ENCODE measurements around the gene ZFHX3.
A peak's percentile ranks its signal among the peaks of the same experiment; 100 is the strongest.

ZFHX3 gene

DNA sequence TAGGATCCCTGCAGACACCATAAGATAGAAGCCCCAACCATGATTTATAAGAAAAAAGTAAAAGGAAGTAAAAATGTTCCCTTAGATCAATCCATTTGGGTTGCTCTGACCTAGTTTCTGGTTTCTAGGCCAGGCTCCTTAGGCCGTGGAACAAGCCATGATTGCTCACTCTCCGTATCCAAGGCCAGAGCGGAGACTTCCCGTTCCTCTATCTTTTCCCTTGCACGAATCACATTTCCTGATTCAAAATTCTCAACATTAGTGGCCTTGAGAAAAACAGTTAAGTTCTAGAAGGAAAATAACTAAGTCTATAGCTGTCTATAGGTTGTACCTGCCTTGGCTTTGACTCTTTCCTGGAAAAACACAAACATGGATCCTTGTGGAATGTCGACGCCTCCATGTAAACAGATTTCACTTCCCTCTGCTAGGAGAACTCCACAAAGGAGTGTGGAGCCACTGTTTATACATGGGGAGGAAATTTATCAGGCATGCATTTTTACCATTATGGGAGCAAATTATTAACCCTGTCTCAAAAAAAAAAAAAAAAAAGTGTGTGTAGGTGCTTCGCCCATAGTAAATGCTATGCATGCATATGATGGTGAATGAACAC lies 149.6 kb downstream of the ZFHX3 start:
- DNase-seq (ENCODE audit: low read depth) = no peak
- no peak overlapping the region for H3K4me3 ChIP-seq (ENCODE audit: low read depth, low read length)

DNA sequence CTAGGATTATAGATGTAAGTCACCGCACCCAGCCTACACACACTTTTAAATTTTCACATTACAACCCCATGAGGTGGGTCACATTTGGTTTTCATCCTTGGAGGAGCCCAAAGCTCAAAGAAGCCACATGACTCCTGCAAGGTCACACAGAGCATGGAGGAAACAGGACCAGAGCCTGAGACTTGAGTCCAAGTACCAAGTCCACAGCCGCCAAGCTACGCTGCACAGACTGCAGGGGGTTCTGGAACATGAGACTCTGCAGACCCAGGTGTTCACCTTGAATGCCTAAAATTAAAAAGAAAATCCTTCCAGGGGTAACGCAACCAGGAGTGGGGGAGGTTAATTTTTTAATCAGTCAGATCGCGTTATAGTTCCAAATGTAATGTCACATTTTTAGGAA lies 150.2 kb downstream of the ZFHX3 start:
- no peak for DNase-seq (ENCODE audit: low read depth)
- H3K4me3 ChIP-seq (ENCODE audit: low read depth, low read length) = no peak overlapping the region

DNA sequence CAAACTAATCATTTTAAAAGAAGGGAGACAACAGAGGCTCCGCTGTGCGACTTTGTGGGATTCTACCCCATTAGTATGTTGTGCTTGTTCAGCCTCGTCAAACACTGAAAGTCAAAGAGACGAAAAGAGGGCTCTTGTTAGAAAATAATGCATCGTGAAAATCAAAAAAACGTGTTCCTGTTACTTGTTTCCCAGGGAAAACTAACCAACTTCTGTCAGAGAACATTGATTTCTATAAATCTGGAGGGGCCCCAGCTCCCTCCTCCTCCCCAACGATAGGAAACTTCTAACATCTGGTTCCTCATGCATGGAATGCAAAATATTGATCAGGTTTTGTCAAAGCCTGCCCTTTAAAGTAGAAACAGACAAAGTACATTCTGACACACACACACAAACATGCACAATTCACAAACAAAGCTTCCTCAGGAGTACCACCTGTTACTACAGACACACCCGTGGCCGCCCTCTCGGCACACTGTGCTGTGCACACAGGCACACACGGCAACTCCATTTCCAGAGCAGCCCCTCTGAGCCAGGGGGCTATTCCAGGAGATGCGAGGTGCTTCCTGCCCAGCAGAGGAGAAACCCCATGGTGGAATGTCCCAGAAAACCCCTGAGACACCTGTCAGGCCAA lies 151.3 kb downstream of the ZFHX3 start:
- H3K4me3 ChIP-seq (ENCODE audit: low read depth, low read length) = no peak overlapping the region
- no peak for DNase-seq (ENCODE audit: low read depth)

DNA sequence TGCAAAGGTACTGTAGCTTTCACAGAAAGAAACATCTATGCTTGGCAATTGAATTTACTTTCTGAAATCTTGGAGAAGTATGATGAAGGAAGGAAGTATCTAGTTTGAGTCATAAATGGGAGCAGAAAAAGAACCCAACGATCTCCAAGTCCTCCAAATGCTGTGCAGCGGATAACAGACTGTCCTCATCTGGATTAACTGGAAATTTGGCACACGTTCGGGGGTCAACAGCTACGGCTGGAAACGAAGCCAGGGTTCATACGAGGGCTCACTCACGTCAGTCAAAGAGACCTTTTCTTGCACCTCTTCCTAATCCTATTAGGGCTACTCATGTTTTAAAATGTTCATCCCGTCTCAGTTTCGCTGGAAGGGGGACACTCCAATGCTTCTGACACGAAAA lies 152.0 kb downstream of the ZFHX3 start:
- no peak overlapping the region for H3K4me3 ChIP-seq (ENCODE audit: low read depth, low read length)
- DNase-seq (ENCODE audit: low read depth) = no peak

DNA sequence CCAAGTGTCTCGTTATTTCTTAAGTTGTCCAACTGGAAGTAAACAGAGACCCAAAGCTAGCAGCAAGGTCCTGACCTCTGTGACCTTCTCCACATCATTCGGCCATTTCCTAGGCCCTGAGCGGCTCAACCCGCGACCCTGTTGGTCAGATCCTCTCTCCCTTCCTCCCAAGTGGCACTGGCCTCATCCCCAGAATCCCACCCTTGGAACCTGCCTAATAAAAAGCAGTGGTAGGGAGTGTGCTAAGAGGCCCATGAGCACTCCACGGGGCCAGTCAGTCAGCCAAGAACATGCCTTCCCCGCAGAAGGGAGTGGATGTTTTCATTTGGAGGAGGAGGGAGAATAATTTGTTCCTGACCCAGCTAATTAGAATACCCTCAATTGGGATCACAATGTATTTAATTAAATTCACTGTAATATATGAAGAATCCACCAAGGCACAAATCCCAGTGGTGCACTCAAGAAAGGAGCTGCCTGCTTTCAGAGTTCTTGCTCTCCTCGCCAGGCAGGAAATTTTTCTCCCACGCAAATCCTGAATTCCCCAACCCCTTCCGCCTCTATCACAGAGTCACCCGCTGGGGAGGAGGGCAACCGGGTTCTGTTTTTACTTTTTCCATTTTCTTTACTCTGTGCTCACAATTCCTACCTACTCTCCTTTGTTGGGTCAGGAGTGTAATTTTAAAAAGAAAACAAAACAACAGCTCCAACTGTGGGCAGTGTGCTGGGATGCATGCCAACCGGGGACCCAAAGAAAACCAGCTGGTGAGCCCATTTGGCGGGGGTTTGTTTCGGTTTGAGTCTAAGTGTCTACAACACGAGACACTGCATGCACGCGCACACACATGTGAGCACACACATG lies 153.4 kb downstream of the ZFHX3 start:
- H3K4me3 ChIP-seq (ENCODE audit: low read depth, low read length) = no peak overlapping the region
- no peak for DNase-seq (ENCODE audit: low read depth)

DNA sequence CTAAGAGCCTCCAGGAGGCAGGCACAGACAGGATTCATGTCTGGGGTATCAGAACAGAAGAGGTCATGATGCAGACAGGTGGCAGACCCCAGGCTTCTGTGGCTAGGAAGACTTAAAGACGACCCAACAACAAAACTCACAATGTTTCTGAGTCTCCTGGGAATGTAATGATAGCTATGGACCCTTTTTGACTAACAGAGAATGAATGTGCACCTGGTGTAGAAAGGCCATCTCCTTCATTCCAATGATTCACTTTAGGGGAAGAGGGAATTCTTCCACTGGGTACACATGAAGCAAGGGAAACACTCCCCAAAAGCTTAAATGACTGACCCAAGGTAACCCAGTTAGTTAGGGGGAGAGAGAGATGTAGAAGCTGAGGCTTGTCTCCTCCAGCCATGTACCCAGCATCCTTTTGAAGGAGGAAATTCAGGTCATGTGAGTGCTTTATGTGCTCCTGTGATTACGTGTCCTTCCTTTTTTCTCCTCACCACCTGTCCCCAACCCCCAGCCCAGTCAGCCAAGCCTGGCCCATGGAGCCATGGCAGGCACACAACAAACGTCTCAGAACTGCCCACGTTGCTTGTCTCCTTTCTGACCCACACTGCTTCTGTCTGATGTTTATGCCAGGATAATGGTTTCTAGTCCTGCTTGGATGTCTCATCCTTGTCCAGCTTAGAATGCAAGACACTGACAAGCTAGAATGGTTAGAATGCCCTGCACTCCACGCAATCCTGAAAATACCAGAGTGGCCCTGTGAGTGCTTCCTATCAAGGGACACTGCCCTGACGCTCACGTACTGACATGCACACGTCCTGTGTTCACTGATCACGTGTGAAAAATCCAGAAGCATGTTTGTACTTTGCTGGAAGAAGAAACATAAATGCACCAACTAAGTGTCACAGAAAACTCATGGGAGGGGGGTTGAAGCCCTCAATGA lies 156.4 kb downstream of the ZFHX3 start:
- H3K4me3 ChIP-seq (ENCODE audit: low read depth, low read length) = no peak overlapping the region
- DNase-seq (ENCODE audit: low read depth) = no peak

DNA sequence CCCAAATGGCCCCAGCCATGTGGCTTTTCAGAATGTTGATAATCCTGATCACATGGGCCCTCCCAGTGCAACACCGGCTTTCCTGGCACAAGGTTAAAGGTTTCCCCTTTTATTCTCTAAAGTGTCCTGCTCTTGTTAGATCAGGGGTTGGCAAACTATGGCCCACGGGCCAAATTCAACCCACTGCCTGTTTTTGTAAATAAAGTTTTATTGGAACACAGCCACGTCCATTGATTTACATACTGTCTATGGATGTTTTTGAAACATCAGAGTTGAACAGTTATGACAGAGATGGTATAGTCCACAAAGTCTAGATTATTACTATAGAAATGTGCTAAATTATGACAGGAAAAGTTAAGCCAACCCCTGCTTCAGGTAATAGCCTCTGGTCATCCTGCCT lies 157.3 kb downstream of the ZFHX3 start:
- H3K4me3 ChIP-seq (ENCODE audit: low read depth, low read length) = no peak overlapping the region
- DNase-seq (ENCODE audit: low read depth) = no peak

DNA sequence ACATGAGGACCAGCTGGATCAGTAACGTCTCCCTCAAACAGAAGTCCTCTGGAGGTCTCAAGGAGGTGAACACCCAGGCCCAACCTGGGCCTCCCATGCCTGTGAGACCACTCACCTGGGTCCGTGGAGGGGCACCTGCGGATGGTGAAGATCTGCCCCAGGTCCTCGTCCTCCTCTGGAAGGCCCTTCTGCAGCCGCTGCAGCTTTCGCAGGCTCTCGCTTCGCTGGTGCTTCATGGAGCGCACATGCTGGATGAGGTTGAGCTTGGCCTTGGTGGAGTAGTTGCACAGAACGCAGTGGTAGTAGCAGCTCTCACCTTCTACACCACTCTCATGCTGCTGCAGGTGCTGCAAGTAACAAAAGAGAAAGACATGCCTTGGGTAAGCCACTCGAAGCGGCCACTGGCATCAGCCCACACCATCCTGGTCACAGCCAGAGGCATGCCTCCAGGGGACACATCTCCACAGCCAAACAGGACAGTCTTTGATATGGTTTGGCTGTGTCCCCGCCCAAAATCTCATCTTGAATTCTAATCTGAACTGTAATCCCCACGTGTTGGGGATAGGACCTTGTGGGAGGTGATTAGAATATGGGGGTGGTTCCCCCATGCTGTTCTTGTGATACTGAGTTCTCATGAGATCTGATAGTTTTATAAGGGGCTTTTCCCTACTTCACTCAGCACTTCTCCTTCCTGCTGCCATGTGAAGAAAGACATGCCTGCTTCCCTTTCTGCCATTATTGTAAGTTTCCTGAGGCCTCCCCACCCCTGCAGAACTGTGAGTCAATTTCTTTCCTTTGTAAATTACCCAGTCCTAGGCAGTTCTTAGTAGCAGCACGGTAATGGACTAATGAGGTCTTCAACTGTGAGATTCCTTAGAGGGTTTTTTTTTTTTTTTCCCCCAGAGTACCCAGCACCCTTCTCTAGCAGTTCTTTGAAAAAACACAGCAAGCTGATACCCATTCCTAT lies 158.0 kb downstream of the ZFHX3 start:
- DNase-seq (ENCODE audit: low read depth) = no peak

DNA sequence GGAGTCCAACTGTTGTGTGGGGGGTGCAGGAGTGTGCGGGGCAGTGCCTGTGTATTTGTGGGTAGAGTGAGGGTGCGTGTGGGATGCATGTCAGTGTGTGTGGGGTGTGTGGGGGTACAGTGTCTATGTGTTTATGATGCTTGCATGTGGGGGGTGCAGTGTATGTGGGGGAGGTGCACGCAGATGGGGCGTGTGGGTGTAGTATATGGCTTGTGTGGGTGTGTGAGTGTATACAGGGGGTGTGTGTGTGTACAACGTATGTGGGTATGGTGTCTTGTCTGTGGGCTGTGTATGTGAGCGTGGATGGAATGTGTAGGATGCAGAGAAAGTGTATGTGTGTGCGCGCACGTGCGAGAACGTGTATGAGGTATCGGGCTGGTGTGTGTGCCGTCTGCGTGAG lies 160.4 kb downstream of the ZFHX3 start:
- H3K4me3 ChIP-seq (ENCODE audit: low read depth, low read length) = no peak overlapping the region
- DNase-seq (ENCODE audit: low read depth) = no peak

More for the DNA sequence above, 158.0 kb downstream of the ZFHX3 start:
- no peak overlapping the region for H3K4me3 ChIP-seq (ENCODE audit: low read depth, low read length)

DNA sequence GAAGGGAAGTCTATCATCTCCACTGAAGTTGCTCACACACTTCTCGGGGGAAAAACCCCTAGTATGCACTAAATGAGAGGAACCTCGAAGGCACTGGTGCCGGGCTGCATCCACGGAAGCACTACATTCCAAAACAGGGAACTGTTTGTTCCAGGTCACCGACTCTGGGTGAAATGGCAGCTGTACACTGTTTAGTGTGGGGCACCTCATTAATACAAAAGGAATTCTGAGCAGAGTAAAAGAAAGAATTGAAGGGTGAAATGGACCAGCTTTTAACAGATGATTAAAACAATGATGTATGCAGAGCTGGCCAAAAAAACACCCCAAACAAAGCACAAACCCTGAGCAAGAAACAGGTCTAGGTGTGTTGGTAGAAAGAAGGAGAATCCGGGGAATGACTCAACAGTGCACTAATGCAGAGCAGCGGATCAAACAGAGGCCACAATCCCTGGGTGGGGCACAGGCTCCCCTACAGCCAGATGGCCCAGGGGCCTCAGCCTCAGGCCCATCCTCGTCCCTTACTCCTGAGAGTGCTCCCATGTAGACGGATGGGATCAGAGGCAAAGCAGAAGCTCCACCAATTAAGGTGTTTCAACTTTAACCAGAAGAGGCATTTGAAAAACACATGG lies 161.5 kb downstream of the ZFHX3 start:
- H3K4me3 ChIP-seq (ENCODE audit: low read depth, low read length) = no peak overlapping the region
- DNase-seq (ENCODE audit: low read depth) = no peak

DNA sequence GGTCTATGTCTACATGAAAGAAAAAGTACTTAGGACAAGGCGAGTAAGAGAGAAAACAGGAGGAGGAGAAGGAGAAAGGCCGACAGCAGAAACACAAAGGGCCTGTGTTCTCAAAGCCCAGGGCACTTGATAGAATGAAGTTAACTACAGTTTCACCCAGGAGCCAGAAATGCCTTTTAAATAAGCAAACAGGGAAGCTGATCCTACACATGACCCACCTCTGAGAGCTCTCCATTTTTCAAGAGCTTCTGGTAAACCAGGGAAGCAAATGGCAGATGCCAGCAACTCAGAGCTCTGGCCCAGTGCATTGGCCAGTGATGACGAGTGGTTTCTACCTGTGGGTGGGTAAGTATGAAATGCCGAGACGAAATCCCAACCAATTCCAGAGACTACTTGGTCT lies 163.4 kb downstream of the ZFHX3 start:
- H3K4me3 ChIP-seq (ENCODE audit: low read depth, low read length) = no peak overlapping the region
- no peak for DNase-seq (ENCODE audit: low read depth)

DNA sequence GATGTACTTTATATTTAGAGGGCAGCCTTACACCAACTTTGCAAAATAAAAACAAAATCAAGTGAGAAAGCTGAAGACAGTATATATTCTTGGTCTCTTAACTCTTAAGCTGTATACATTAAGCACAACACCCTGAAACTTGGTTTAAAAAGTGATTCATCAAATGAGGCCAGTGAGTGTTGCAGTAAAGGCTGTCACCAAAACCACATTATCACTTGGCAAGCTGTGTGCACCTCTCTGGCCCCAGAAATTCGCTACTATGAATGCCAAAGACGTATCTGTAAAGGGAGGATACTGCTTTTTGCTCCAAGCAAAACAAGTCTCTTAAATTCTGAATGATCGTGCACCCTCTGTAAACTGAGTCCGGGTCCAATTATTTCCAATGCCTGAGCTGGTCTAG lies 163.9 kb downstream of the ZFHX3 start:
- H3K4me3 ChIP-seq (ENCODE audit: low read depth, low read length) = no peak overlapping the region
- DNase-seq (ENCODE audit: low read depth) = peak; percentile 19

DNA sequence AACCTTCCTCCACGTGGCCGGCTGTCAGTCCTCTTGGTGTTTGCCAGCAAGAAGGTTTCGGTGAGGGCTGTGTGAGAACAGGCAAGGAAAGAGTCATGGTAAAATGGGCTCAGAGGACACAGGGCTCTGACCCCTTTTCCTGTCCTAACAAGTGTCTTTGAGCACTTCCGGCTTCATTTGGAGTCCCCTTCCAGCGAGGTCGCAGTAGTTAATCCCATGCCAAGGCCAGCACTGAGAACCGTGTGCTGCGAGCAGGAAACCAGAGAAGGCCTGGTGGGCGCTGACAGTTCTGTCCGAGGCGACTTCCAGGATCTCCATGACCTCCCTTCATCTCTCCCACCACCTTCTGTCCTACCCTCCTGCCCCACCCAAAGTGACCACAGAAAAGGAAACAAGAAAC lies 168.1 kb downstream of the ZFHX3 start:
- DNase-seq (ENCODE audit: low read depth) = no peak
- no peak overlapping the region for H3K4me3 ChIP-seq (ENCODE audit: low read depth, low read length)

DNA sequence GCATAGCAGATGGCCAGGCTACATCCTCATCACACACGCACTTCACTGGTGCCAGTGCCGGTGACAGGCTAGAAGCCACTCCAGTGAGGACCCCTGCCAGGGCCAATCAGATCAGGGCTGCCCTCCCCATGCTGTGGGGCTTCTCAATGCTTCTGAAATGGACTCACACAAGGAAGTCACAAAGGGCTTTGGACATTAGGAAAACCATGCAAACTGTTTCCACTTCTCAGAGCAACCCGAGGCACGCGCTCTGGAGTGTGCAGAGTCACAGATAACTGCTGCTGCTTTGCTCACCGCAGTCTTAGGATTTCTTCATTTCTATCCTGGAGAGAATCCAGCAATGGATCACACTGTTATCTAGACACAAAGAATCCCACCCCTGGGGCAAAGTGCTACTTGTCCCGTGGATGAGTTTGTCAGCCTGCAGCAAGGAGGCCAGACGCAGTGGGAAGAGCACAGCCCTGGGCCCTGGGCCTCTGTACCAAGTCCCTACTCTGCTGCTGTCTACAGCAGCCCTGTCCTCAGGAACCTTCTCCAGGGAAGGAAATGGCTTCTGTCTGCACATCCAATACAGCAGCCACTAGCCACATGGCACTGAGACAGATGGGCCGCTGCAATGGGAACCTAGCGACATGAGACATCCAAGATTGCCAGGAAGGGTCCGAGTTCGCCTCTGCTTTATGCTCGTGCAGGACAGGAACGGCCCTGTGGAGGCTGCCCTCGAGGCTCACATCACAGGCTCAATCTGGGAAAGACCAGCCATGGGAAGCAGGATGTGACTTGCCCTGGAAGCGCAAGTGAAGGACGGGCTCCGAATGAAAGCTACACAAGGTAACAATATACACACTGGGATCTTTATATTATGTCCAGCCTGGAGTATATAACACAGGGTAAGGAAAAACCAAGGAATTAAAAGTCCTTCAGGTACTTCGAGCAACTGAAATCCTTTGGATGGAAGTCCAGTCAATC lies 169.3 kb downstream of the ZFHX3 start:
- DNase-seq (ENCODE audit: low read depth) = no peak
- H3K4me3 ChIP-seq (ENCODE audit: low read depth, low read length) = no peak overlapping the region

DNA sequence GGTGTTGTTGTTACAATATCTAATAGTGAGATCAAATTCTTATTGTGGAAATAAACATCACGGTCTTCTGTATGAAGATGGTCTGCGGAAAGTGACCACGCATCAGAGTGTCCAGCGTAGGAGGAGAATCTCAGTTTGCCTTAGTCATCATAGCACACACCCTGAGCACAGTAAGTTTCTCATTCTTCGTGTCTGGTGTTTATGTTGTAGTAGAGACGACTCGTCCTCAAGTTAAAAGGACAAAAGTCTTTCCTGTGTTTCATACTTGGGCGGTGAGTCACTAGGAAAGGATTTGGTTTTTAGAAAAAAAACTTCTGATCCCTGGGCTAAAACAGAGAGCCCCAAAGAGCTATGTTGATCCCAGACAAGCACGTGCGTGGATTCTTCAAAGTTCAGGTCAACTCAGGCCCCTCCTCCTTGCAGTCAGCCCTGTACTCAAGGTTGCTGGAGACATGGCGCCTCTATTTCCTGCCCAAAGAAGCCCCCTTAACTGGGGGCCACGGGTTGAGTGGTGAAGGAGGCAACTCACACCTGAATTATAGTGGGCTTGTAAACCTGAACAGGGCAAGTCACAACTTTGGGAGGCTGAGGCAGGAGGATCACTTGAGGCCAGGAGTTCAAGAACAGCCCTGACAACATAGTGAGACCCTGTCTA lies 170.4 kb downstream of the ZFHX3 start:
- DNase-seq (ENCODE audit: low read depth) = peak; percentile 65
- no peak overlapping the region for H3K4me3 ChIP-seq (ENCODE audit: low read depth, low read length)

DNA sequence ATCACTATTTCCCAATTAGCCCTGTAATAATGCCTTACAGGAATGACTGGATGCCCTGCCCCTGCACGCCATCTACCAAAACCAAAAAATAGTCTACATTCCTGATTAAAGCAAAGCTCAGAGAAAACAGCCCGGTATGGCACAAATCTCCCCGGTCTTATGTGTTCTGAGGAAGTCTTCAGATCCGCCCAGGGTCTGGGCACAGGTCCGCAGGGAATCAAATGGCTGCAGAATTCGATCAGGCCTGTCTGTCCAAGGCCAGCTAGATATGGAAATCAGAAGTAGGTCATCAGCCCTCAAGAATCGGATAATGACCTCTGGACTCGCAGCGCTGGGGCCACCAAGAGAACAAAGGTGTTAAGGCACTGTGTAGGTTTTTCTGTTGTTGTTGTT lies 171.0 kb downstream of the ZFHX3 start:
- DNase-seq (ENCODE audit: low read depth) = no peak
- H3K4me3 ChIP-seq (ENCODE audit: low read depth, low read length) = no peak overlapping the region

DNA sequence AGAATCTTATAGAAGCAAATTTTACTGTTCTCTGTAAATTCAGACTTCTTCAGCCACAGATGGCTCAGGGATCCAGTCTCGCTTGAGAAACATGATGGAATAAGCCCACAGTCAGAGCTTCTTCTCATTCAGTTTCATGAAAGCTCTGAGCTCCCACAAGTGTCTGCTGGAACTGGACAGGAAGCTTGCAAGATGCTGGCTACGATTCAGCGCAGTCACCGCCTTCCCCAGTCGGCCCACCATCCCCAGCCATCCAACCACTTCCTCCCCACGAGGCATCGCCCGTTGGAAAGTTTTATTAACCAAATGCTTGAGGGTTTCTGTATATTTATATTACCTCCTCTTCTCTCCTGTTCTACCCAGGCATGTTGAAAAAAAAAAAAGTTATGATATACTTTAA lies 171.7 kb downstream of the ZFHX3 start:
- peak; percentile 82 for DNase-seq (ENCODE audit: low read depth)
- no peak overlapping the region for H3K4me3 ChIP-seq (ENCODE audit: low read depth, low read length)

Data from skeletal muscle cell (primary cell).